Measurements from ENCODE around the gene MKLN1. TPM values are rescaled to one million over a fixed set of nuclear protein-coding genes. Genes with fewer than 3 reads are reported as not detected.

MKLN1 gene
- total and polyA plus RNA-seq, 10 of the 15 experiments (the other 5 are each of a cell fraction or from before 2014, with no cell fraction given): 13.6 to 55.8 (median 29.3) TPM

DNA sequence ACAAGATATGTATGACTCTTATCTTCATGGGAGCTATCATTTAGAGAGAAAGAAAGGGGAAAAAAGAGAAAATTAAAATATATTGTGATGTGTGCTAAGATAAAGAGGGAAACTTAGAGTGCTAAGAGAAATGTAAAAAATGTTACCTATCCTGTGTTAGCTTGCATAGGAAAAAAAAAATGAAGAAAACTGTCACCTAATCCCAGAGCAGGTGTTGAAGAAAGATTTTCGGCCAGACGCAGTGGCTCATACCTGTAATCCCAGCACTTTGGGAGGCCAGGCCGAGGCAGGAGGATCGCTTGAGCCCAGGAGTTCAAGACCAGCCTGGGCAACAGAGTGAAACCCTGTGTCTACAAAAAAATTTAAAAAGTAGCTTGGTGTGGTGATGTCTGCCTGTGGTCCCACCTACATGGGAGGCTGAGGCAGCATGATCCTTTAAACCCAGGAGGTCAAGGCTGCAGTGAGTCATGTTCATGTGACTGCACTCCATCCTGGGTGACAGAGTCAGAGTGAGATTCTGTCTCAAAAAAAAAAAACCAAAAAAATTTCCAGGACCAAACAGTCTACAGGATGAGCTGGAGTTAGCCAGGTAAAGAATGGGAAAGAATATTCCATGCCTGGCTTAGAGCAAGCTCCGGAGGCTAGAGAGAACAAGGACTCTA, 2.4 kb upstream of the MKLN1 start (continued):
- TF ChIP-seq BCL3 (IDR thresholded peaks at IDR 0.05; ENCODE audit: borderline replicate concordance, insufficient read depth, low read depth, low read length, poor library complexity, severe bottlenecking): no peak
- no peak for TF ChIP-seq NBN (IDR thresholded peaks at IDR 0.05)
- TF ChIP-seq TAF1 (IDR thresholded peaks at IDR 0.05; ENCODE audit: borderline replicate concordance, low read depth, low read length): no peak
- TF ChIP-seq NFXL1 (IDR thresholded peaks at IDR 0.05; ENCODE audit: borderline replicate concordance): no peak
- TF ChIP-seq ZNF217 (IDR thresholded peaks at IDR 0.05): no peak
- no peak for TF ChIP-seq ZBED1 (IDR thresholded peaks at IDR 0.05; ENCODE audit: borderline replicate concordance)

DNA sequence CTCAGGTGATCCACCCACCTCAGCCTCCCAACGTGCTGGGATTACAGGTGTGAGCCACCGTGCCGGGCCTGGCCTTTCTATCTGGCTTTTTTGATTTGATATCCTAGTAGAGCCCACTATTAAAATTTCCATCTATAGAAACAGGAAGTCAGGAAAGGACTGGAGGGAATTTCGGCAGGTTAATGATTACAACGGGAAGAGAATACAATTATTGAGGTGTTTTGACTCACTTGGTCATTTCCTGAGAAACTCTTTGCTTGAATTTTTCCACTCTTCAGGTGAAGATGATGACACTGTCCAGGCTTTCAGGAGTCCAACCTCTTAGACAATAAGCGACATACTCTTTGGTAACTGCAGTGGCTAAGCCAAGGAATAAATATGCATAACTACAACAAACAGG, 1.1 kb upstream of the MKLN1 start:
- no peaks in the 10 kb centered on the region; a peak in 1 of 4 replicates for H3K36me3 ChIP-seq (ENCODE audit: control insufficient read depth in 2 of 2, insufficient read depth in 2 of 2, low read length in 1 of 2)
- peak overlapping the region; percentile 88; the same call in 1 of the 2 replicates for H3K4me3 ChIP-seq
- ATAC-seq (no peak), FAIRE-seq (no peak), DNase-seq (ENCODE audit: low read depth, low spot score) (no peak)
- ChIA-PET RAD21 (ENCODE audit: unreplicated experiment) (interaction anchor here (1.5 to 1.6 kb wide), 2 partner anchors 203 to 220 kb away, joined by 4 to 5 read pairs; no protein-coding TSS in a partner anchor), SMC1A (ENCODE audit: uncharacterized antibody, unreplicated experiment) (interaction anchor here (0.8 to 2.1 kb wide), 6 partner anchors 10 to 217 kb away, joined by 3 to 12 read pairs (median 4); no protein-coding TSS in a partner anchor), CTCF (interaction anchor here (0.9 to 1.4 kb wide), 2 partner anchors 257 to 259 kb away, joined by 3 read pairs; no protein-coding TSS in a partner anchor), POLR2A (interaction anchor here (1.2 to 2.1 kb wide), 4 partner anchors 10 to 441 kb away, joined by 3 to 12 read pairs (median 4); no protein-coding TSS in a partner anchor)
- TF ChIP-seq ATF3 (IDR thresholded peaks at IDR 0.05; ENCODE audit: borderline replicate concordance, extremely low read depth, low read depth, low read length) (no peak), MTA3 (IDR thresholded peaks at IDR 0.05; ENCODE audit: borderline replicate concordance, low read length) (no peak), HDAC2 (IDR thresholded peaks at IDR 0.05) (no peak), ESRRA (IDR thresholded peaks at IDR 0.05; ENCODE audit: low read length) (no peak), NFIC (IDR thresholded peaks at IDR 0.05; ENCODE audit: low read depth, low read length) (no peak), ZNF384 (IDR thresholded peaks at IDR 0.05; ENCODE audit: borderline replicate concordance, low read depth, low read length) (no peak), CHD1 (IDR thresholded peaks at IDR 0.05; ENCODE audit: low read depth, low read length) (no peak), RELA (IDR thresholded peaks at IDR 0.05; ENCODE audit: borderline replicate concordance, partially characterized antibody) (no peak)
- TF ChIP-seq, protein P1, sequence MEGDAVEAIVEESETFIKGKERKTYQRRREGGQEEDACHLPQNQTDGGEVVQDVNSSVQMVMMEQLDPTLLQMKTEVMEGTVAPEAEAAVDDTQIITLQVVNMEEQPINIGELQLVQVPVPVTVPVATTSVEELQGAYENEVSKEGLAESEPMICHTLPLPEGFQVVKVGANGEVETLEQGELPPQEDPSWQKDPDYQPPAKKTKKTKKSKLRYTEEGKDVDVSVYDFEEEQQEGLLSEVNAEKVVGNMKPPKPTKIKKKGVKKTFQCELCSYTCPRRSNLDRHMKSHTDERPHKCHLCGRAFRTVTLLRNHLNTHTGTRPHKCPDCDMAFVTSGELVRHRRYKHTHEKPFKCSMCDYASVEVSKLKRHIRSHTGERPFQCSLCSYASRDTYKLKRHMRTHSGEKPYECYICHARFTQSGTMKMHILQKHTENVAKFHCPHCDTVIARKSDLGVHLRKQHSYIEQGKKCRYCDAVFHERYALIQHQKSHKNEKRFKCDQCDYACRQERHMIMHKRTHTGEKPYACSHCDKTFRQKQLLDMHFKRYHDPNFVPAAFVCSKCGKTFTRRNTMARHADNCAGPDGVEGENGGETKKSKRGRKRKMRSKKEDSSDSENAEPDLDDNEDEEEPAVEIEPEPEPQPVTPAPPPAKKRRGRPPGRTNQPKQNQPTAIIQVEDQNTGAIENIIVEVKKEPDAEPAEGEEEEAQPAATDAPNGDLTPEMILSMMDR (IDR thresholded peaks at IDR 0.05 in 2 of 3, conservative IDR thresholded peaks at IDR 0.05 in 1 of 3; ENCODE audit: control insufficient read depth in 2 of 3, extremely low read depth in 1 of 3, insufficient read depth in 1 of 3, low read depth in 3 of 3, low read length in 3 of 3): no peak
- BruUV-seq (replicated peaks): no TSS peak
- H3K79me2 ChIP-seq (ENCODE audit: control insufficient read depth, insufficient read depth, low read length): peaks cover 45% of the 10 kb centered on the region
- H3K9me3 ChIP-seq (replicated peaks; ENCODE audit: control insufficient read depth, insufficient read depth, low read length): no peaks in the 10 kb centered on the region; the same call in 2 of the 3 replicates
- 66% methylated on average over 6 of the region's 6 CpGs for WGBS (ENCODE audit: insufficient coverage, insufficient replicate concordance, low lambda C conversion rate, missing lambda C conversion rate)
- H3K4me2 ChIP-seq (ENCODE audit: control insufficient read depth, insufficient read depth): peak overlapping the region; percentile 99
- intact Hi-C loops (cut with micrococcal nuclease; ENCODE audit: unreplicated experiment) (loop anchor here (5.0 to 10.0 kb wide), 3 partner anchors 204 to 362 kb away; no protein-coding TSS in a partner anchor), in situ Hi-C loops (cut with MboI) (no loop called here)
- no peak overlapping the region for H3K27ac ChIP-seq (ENCODE audit: control insufficient read depth, insufficient read depth)
- H3K27me3 ChIP-seq (replicated peaks in 1 of 2; ENCODE audit: control insufficient read depth in 2 of 2, insufficient read depth in 2 of 2, low read length in 1 of 2): no peaks in the 10 kb centered on the region
- no peak overlapping the region for H3K9ac ChIP-seq (ENCODE audit: control insufficient read depth, insufficient read depth, low read length)
- H2AFZ ChIP-seq (ENCODE audit: control insufficient read depth, low read depth, low read length): peak overlapping the region; percentile 100
- no peaks in the 10 kb centered on the region for H4K20me1 ChIP-seq (ENCODE audit: control insufficient read depth, insufficient read depth)
- 0 out of 2 replicates have a peak, but pooled peaks cover 3% of the 10 kb centered on the region for H3K4me1 ChIP-seq (ENCODE audit: control insufficient read depth, insufficient read depth, low read length)

Data from GM12878 (cell line).